ENCODE data around the gene PLCH2.

PLCH2 gene

DNA sequence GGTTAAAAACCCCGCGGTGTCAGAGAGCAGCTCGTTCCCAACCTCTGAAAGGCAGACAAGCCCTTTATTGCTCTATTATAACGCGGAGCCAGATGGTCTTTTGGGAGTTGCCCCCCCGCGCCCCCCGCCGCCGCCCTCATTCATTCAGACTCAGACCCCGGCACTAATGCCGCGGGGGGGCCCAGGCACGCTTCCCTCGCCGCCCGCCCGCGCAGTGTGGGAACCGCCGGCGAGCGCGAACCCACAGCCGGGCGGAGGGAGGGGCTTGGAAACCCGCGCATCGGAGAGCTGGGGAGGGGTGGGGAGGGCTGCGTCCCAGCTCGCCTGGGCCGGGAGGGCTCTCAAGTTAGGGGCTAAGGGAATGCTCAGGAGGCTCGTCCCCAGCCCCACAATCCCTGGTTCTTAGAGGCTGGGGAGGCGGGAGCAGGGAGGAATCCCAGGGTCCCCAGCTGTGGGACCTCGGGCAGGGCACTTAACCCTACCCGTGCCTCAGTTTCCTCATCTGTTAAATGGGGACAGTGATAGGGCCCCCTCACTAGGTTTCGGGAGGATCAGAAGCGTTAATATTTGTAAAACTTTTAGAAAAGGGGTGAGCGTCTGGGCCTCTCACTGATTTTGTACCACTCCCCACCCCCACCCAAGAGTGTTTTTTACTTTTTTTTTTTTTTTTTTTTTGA is 64.9 kb downstream of the PLCH2 start:
- H3K27ac ChIP-seq: no peak overlapping the region
- no peak overlapping the region for H3K9ac ChIP-seq
- no peaks in the 10 kb centered on the region for H4K20me1 ChIP-seq (ENCODE audit: insufficient read depth)
- H3K4me1 ChIP-seq (ENCODE audit: low read depth, poor library complexity, severe bottlenecking): peaks cover 12% of the 10 kb centered on the region
- TF ChIP-seq, protein P1, sequence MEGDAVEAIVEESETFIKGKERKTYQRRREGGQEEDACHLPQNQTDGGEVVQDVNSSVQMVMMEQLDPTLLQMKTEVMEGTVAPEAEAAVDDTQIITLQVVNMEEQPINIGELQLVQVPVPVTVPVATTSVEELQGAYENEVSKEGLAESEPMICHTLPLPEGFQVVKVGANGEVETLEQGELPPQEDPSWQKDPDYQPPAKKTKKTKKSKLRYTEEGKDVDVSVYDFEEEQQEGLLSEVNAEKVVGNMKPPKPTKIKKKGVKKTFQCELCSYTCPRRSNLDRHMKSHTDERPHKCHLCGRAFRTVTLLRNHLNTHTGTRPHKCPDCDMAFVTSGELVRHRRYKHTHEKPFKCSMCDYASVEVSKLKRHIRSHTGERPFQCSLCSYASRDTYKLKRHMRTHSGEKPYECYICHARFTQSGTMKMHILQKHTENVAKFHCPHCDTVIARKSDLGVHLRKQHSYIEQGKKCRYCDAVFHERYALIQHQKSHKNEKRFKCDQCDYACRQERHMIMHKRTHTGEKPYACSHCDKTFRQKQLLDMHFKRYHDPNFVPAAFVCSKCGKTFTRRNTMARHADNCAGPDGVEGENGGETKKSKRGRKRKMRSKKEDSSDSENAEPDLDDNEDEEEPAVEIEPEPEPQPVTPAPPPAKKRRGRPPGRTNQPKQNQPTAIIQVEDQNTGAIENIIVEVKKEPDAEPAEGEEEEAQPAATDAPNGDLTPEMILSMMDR (conservative IDR thresholded peaks at IDR 0.05; ENCODE audit: low read depth, low read length): no peak
- no peak overlapping the region; the same call in 1 of the 2 replicates for H3K4me2 ChIP-seq
- H3K36me3 ChIP-seq (ENCODE audit: insufficient read depth): no peaks in the 10 kb centered on the region
- no peak overlapping the region for H3K4me3 ChIP-seq (IDR thresholded peaks at IDR 0.05; ENCODE audit: insufficient read depth, low read depth, low read length)
- H2AFZ ChIP-seq (ENCODE audit: low read depth): no peak overlapping the region
- no peaks in the 10 kb centered on the region for H3K79me2 ChIP-seq (ENCODE audit: insufficient read depth, low read depth)
- peaks cover 19% of the 10 kb centered on the region; the same call in 1 of the 2 replicates for H3K27me3 ChIP-seq (ENCODE audit: insufficient read depth, low read depth)

DNA sequence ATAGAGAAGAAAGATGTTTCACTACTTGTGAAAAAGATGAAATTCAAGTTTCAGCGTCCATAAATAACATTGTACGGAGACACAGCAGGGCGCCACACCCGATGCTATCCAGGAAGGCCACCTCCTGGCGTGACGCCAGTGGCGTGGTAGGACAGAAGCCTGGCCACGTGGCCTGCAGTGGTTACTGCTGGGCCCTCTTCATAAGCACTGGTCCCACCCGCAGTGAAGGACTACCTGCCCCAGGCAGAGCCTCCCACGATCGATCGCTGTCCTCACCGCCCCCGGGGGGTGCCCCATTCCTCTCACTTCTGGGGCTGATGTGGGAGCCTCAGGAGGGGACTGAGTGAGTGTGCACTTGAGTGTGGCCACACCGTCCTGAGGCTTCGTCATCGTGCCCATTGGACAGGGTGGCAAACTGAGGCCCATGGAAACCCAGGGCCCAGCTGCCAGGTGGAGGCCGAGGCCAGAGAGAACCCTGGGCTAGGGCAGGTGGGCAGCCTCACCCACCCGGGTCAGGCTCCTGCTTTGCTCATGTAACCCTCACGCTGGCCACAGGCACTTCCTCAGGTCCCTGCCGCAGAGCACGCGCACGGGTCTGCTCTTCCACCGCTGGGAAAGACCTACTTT is 65.6 kb downstream of the PLCH2 start:
- no peak overlapping the region; the same call in 1 of the 2 replicates for H3K4me2 ChIP-seq
- peaks cover 12% of the 10 kb centered on the region for H3K4me1 ChIP-seq (ENCODE audit: low read depth, poor library complexity, severe bottlenecking)
- no peak overlapping the region for H3K4me3 ChIP-seq (IDR thresholded peaks at IDR 0.05; ENCODE audit: insufficient read depth, low read depth, low read length)
- no peak overlapping the region for H3K27ac ChIP-seq
- TF ChIP-seq, protein P1 (conservative IDR thresholded peaks at IDR 0.05; ENCODE audit: low read depth, low read length): no peak
- no peak overlapping the region for H3K9ac ChIP-seq
- no peak overlapping the region for H2AFZ ChIP-seq (ENCODE audit: low read depth)
- peaks cover 11% of the 10 kb centered on the region; the same call in 1 of the 2 replicates for H3K27me3 ChIP-seq (ENCODE audit: insufficient read depth, low read depth)
- H3K36me3 ChIP-seq (ENCODE audit: insufficient read depth): no peaks in the 10 kb centered on the region
- no peaks in the 10 kb centered on the region for H4K20me1 ChIP-seq (ENCODE audit: insufficient read depth)
- no peaks in the 10 kb centered on the region for H3K79me2 ChIP-seq (ENCODE audit: insufficient read depth, low read depth)

DNA sequence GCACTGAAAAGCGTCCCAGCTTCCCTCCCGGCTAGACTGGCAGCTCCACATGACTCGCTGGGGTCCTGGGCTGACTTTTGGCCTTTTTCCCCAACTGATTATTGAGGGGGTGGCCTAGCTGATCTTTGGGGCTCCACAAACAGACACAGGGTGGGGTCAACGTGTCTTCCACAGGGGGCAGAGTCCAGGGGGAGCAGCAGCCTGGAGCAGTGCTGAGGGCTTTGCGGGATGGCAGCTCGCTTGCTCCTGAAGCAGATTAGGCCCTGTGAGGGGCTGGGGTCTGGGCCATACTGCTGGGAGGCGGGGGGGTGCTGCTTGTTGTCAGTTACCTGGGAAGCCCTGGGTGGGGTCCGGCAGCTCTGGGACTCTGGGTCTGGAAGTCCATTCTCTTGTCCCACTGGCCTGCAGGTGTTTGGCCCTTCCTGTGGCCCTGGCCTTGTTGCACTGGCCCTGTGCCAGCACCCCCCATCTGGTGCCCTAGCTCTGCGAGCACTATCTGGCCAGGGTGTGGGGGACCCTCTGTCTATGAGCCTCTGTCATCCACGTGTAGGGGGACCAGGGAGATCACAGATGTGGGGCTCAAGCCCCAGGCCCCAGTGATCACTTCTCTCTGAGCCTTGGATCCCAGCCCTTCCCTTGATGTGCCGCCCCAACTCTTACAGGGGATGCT is 66.3 kb downstream of the PLCH2 start:
- Histone ChIP-seq H3K27ac (no peak overlapping the region), H4K20me1 (ENCODE audit: insufficient read depth) (no peaks in the 10 kb centered on the region), H2AFZ (ENCODE audit: low read depth) (no peak overlapping the region), H3K79me2 (ENCODE audit: insufficient read depth, low read depth) (no peaks in the 10 kb centered on the region), H3K4me2 (no peak overlapping the region), H3K9ac (no peak overlapping the region), H3K4me1 (ENCODE audit: low read depth, poor library complexity, severe bottlenecking) (peaks cover 13% of the 10 kb centered on the region), H3K36me3 (ENCODE audit: insufficient read depth) (no peaks in the 10 kb centered on the region), H3K4me3 (IDR thresholded peaks at IDR 0.05; ENCODE audit: insufficient read depth, low read depth, low read length) (no peak overlapping the region), H3K27me3 (ENCODE audit: insufficient read depth, low read depth) (peaks cover 5% of the 10 kb centered on the region; the same call in 1 of the 2 replicates)
- TF ChIP-seq, protein P1 (conservative IDR thresholded peaks at IDR 0.05; ENCODE audit: low read depth, low read length): no peak

DNA sequence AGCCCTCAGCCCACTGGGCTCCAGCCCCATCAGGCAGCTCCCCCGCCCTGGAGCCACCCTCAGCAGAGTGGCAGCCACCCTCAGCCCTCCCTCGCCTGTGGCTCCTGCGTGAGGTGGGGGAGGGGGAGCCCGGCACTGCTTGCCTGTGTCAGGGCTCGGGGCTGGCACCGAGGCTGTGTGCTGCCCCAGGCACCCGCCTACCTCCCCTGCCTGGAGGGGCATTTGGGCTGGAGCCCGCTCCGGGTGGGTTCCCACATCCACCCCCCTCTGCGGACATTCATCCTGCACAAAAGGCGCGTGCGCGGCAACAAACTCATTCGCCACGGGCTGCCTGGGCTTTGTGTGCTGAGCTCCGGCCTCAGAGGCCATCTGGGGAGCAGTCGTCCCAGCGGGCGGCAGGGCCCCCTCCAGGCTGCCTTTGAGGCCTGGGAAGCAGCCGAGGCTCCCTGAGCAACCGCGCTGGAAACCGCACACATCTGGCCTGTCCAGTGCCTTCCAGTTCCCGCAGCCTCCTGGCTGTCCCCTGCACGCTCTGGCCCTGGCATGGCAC is 67.5 kb downstream of the PLCH2 start:
- peaks cover 2% of the 10 kb centered on the region; the same call in 1 of the 2 replicates for H3K27me3 ChIP-seq (ENCODE audit: insufficient read depth, low read depth)
- no peak overlapping the region for H3K4me2 ChIP-seq
- H3K4me3 ChIP-seq (IDR thresholded peaks at IDR 0.05; ENCODE audit: insufficient read depth, low read depth, low read length): no peak overlapping the region
- H3K9ac ChIP-seq: no peak overlapping the region
- H3K4me1 ChIP-seq (ENCODE audit: low read depth, poor library complexity, severe bottlenecking): peaks cover 24% of the 10 kb centered on the region
- H3K79me2 ChIP-seq (ENCODE audit: insufficient read depth, low read depth): no peaks in the 10 kb centered on the region
- H3K36me3 ChIP-seq (ENCODE audit: insufficient read depth): no peaks in the 10 kb centered on the region
- no peak overlapping the region for H2AFZ ChIP-seq (ENCODE audit: low read depth)
- no peak overlapping the region for H3K27ac ChIP-seq
- no peaks in the 10 kb centered on the region for H4K20me1 ChIP-seq (ENCODE audit: insufficient read depth)
- TF ChIP-seq, protein P1 (conservative IDR thresholded peaks at IDR 0.05; ENCODE audit: low read depth, low read length): no peak

Measured in KMS-11 (cell line).